ENCODE data around the gene BSG. TPM values are rescaled to one million over a fixed set of nuclear protein-coding genes. Genes with fewer than 3 reads are reported as not detected.

Gene BSG
- polyA plus RNA-seq (2013, experiment 1 of 2; ENCODE audit: insufficient read length) = 678 TPM
- 652 TPM for polyA plus RNA-seq (2013, experiment 2 of 2; ENCODE audit: insufficient read length)

DNA sequence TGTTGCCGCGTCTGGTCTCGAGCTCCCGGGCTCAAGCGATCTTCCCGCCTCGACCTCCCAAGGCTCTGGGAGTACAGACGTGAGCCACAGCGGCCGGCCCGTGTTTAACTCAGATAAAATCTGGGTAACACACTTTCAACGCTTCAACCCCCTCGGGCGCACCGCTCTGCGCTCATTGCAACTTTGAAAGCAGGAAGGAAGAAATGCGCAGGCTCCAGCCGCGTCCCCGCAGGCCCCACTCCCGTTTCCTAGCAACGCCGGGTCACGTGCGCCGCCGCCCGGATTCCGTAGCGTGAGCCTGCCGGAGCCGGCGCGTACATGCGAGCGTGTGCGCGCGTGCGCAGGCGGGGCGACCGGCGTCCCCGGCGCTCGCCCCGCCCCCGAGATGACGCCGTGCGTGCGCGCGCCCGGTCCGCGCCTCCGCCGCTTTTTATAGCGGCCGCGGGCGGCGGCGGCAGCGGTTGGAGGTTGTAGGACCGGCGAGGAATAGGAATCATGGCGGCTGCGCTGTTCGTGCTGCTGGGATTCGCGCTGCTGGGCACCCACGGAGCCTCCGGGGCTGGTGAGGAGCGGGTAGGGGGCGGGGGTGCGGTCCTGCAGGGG, at the start of gene BSG:
Gene BSG, plus strand, starts transcription at position 457 of the 603 bp plus-strand sequence. Its CDS starts 39 bp downstream, at position 496.
- DNase-seq = peak; percentile 97

DNA sequence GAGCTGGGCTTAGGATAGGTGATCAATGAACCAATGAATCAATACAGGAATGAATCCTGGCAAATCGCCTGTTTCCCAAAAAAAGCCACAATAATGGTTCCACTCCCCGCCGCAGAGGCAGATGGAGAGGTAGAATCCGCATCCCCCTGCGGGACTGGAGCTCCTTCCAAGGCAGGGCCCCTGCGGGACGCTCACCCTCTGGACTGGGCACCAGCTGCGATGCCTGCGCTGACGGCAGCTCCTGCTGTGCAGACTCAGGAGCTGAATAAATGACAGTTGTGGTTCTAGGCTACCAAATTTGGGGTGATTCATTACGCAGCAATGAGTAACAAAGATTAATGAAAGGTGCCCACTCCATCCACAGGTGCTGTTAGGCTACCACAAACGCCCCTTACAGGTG, 49.7 kb upstream of the BSG start:
- no peak for DNase-seq

GRCh38 chr19:524062-524674, 48.2 kb upstream of the BSG start:
- peak; percentile 76 for DNase-seq

DNA sequence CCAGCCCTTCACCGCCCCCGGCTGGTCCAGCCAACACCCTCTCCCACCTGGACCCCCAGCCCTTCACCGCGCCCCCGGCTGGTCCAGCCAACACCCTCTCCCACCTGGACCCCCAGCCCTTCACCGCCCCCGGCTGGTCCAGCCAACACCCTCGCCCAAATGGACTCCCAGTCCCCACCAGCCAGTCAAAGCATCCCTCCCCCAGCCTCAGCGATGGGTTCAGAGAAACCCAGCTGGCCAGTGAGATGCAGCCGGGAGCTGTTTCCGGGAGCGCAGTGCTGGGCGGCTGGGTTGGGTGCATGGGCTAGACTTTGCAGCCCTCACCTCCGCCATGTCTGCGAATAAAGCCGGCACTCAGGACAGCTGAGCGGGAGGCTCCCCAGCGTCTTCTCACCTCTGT, 47.4 kb upstream of the BSG start:
- no peak for DNase-seq

DNA sequence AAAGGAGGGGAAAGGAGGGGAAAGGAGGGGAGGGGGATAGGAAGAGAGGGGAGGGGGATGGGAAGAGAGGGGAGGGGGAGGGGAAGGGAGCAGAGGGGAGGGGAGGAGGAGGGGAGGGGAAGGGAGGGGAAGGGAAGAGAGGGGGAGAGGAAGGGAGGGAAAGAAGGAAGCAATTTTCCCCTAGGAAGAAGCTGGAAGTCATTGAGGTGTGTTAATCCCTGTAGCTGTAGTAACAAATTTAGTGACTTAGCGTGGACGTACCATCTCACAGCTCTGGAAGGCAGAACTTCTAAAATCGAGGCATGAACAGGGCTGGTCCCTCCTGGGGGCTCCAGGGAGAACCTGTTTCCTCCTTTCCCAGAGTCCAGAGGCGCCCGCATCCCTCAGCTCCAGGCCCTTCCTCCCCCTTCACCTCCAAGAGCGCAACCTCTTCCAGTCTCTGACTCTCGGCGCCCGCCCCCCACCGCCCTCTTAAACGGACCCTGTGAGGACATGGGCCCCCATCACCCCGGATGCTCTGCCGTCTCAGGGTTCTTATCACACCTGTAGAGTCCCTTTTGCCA, 46.5 kb upstream of the BSG start:
- no peak for DNase-seq

- DNase-seq = no peak
These were observed 42.0 kb upstream of the BSG start for GRCh38 chr19:530134-531008.

DNA sequence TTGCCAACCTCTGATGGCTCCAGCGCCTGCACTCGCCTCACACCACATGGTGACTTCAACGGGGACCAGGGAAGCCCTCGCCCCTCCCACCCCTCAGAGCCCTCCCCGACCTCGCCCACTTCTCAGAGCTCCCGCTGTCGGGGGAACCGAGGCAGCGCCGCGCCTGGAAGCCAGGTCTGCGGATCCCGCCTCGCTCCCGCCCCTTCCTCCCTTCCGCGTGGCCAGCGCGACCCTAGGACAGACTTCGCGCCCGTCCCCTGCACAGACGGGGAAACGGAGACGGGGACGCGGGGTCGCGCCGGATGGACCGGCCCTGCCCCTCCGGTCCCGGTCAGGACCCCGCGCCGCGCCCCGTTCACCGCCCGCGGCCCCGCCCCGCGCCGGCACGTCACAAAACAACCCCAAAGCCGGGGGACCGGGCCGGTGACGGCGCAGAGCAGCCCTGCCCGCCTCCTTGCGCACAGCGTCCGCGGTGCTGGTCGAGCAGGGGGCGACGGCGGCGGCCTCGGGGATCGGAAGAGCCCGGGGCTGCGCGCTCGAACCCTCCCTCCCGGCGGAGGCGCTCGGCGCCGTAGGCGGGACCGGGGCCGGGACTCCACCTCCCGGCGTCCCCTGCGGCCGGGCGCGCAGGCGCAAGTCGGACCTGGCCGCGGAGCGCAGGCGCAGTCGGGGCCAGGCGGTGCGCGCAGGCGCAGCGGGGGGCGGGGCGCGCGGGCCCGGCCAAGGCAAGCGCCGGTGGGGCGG, 41.2 kb upstream of the BSG start:
- DNase-seq = peak; percentile 81

DNA sequence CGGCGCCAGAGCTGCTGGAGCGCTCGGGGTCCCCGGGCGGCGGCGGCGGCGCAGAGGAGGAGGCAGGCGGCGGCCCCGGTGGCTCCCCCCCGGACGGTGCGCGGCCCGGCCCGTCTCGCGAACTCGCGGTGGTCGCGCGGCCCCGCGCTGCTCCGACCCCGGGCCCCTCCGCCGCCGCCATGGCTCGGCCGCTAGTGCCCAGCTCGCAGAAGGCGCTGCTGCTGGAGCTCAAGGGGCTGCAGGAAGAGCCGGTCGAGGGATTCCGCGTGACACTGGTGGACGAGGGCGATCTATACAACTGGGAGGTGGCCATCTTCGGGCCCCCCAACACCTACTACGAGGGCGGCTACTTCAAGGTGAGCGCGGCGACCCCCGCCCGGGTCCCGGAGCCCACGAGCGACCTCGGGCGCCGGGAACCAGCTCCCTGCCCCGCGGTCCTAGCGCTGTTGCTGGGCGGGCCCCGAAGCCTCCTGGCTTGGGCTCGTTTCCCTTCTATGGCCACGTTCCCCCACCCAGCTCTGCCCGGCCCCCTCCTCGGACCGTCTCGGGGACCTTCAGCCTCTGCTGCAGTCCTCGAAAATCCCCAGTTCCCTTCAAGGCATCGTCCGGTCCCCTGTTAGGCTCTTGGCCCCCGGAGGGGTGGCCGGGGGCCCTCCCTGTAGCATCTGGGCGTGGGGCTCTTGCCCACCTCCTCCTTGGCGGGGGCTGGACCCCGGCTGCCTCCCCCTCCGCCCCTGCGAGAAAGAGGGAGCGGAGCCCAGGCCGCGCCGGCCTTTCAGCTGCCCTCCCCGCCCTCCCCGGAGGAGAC, 40.4 kb upstream of the BSG start, which contains the start of gene CDC34:
Gene CDC34, plus strand, starts transcription at position 8 of the 808 bp plus-strand sequence. Its CDS starts 172 bp downstream, at position 180.
- no peak for DNase-seq

GRCh38 chr19:532561-533363, 39.6 kb upstream of the BSG start:
- peak; percentile 63 for DNase-seq

GRCh38 chr19:533364-534058, 38.9 kb upstream of the BSG start:
- DNase-seq = no peak

DNA sequence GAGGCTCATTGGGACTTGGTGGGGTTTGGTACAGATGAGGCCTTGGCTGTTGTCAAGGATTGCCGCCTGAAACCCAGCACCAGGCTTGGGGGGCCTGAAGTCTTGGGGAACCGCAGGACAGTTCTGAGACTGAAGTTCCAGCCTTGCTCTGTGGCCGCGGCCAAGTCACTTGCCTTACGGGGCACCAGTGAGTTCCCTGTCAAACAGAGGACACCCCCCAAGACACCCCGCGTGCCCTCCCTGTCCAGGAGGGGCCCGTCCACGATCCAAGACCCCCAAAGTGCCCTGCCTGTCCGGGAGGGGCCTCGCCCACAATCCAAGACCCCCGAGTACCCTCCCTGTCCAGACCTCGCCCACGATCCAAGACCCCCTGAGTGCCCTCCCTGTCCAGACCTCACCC, 38.3 kb upstream of the BSG start:
- no peak for DNase-seq

- no peak for DNase-seq
These were observed 37.2 kb upstream of the BSG start for GRCh38 chr19:535017-535835.

DNA sequence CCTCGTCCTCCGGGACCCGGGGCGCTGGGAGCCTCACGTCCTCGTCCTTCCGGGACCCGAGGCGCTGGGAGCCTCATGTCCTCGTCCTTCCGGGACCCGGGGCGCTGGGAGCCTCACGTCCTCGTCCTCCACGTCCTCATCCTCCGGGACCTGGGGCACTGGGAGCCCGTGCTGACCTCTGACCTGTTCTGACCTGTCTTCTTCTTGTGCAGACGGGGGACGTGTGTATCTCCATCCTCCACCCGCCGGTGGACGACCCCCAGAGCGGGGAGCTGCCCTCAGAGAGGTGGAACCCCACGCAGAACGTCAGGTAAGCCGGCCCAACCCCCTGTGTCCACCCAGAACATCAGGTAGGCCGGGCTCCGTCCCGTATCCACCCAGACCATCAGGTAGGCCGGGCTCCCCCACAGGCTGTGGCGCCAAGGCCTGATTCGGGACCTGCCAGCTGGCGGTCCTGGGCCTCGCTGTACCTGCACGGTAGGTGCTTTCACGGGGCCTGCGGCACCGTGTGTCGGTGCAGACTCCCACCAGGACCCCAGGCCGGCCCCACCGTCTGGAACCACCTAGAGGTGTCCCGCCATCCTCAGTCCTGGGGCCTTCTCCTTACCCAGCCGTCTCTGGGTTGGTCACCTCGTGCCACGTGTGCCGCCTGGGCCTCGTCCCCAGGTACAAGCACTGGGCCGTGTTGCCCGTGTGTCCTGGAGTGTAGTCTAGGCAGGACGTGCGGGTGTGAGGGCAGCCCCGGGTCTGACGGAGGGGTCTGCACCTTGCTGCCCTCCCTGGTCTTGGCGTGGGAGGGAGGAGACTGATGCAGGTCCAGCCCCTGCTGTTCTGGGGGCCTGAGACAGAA, 36.1 kb upstream of the BSG start:
- no peak for DNase-seq

DNA sequence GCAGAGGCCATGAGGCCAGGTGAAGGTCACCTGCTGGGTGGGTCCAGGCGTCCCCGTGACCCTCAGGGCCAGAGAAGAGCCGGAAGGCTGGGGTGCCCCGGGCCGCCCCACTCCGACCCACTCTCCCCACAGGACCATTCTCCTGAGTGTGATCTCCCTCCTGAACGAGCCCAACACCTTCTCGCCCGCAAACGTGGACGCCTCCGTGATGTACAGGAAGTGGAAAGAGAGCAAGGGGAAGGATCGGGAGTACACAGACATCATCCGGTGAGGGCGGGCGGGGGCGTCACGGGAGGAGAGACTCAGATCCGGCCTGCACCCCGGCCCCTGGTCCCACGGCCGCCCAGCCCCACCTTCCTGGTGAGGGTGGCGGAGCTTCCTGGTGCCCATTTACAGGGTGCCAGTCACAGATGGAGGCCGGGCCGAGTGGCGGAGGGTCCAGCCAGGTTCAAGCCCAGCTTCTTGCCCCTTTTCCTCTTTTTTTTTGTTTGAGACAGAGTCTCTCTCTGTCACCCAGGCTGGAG, 35.5 kb upstream of the BSG start:
- no peak for DNase-seq

GRCh38 chr19:538641-539428, 33.6 kb upstream of the BSG start:
- DNase-seq = no peak

GRCh38 chr19:539429-540030, 32.9 kb upstream of the BSG start:
- no peak for DNase-seq

All from fibroblast of skin of back (primary cell).